Measurements from ENCODE around the gene DMXL1.

Gene DMXL1

DNA sequence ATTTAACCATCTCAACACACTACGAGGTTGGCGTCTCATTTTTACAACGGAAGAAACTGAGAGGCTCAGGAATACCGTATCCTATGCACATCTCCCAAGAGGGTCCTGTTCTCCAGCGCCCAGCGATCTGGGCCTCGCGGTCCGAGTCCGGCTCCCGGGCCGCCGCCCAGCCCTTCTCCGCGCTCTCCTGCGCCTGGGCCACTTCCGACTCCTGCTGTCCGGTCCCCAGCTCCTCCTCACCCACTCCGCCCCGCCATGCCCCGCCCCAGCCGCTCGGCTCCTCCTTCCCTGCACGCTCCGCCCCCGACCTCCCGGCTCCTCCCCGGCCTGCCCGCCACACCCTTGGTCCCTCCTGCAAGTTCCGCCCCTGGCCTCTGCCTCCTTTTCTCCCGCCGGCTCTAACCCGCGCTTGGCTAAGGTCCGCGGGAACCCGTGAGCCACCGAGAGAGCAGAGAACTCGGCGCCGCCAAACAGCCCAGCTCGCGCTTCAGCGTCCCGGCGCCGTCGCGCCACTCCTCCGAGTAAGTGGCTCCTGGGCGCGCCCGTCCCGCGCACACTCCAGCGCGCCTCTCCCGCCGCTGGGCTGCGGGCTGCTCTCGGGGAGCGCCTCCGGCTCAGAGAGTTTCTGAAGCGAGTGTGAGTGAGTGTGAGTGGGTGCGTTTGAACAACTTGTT is 197.6 kb downstream of the DMXL1 start:
- DNase-seq, result peak; percentile 31 to 95 (median 87)

DNA sequence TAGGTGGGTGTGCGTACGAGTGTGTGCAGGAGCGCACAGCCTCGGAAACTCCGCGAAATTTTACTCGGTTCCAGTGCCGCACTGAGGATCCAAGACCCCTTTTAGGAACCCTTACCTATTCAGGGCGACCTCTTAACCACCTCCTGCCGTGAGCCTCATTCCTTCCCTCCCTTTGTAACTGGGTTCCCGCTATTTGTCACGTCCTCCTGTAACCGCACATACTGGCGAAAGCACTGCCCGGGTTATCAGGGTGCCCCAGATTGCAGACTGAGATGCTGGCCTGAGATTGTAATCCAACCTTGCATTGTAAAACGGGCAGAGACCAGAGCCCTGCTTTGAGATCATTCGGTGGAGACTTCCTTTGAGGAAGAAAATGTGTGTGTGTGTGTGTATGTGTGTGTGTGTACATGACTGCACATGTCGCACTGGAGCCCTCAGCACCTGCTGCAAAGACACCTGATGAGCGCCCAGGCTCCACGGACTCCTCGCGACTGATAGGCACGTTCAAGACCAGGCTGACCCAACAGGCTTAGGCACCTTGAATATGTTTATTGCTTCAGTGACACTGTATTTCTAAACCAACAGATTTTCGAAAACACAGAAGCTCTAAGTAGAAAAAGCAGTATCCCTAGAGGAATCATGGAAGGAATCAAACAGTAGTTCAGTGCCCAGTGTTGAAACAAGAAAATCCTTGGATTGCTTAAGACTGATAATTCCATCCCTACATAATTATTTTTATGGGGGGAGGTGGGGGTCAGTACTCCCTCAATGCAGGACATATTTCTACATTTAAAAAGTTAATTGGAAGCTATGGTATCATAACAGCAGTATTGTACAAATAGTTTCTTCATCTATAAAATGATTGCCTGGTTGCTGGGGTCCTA is 198.4 kb downstream of the DMXL1 start:
- DNase-seq, result peak in 7 of 58 donors; percentile 2 to 49 (median 12)

DNA sequence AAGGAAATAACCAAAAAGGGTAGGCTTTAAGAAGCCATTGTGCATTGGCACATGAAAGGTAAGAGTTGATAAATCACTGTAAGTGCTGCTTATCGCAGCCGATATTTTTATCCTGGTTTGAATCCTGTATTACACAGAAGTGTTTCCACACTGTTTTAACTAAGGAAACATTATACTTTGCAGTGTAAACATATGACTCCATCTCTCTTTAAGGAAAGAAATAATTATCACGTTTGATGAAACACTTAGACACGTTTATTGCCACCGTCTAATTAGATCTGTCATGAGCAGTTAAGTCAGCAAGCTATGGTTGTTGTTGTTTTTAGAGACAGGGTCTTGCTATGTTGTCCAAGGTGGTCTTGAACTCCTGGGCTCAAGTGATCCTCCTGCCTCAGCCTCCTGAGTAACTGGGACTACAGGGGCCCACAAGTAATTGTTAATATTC is 199.3 kb downstream of the DMXL1 start:
- DNase-seq, result no peak

DNA sequence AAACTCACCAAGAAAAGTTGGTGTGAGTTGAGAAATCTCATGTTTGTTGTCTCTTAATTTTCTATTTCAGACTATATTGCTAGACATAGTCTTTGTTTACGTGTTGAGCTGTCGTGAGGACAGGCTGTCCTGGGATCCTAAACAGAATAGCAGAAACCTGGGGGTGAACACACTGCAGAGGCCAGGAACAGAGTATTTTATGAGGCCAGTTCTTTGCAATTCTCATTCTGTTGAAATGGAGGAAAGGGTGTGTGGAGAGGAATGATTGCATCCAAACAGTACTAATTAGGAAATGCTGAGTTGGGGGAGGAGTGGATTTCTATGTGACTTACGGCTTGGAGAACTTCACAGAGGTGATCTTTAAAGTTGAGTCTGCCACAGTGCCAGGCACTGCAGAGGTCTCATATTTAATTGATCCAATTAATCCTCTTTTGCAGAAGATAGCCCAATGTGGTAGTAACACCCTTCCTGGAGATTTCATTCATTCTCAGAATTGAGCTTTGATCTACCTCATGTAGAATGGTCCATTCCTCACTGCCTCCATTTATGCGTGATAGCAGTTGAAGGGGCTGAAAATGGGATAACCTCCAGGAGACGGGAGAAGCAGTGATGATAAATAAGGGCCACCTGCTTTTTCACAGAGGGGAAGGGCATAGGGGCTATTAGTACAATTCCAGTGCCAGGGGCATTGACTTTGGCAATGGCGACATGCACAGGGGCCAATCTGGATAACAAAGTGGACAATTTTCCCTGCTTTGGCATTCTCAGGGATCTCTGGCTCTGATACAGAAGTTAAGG is 200.3 kb downstream of the DMXL1 start:
- no peak for DNase-seq

DNA sequence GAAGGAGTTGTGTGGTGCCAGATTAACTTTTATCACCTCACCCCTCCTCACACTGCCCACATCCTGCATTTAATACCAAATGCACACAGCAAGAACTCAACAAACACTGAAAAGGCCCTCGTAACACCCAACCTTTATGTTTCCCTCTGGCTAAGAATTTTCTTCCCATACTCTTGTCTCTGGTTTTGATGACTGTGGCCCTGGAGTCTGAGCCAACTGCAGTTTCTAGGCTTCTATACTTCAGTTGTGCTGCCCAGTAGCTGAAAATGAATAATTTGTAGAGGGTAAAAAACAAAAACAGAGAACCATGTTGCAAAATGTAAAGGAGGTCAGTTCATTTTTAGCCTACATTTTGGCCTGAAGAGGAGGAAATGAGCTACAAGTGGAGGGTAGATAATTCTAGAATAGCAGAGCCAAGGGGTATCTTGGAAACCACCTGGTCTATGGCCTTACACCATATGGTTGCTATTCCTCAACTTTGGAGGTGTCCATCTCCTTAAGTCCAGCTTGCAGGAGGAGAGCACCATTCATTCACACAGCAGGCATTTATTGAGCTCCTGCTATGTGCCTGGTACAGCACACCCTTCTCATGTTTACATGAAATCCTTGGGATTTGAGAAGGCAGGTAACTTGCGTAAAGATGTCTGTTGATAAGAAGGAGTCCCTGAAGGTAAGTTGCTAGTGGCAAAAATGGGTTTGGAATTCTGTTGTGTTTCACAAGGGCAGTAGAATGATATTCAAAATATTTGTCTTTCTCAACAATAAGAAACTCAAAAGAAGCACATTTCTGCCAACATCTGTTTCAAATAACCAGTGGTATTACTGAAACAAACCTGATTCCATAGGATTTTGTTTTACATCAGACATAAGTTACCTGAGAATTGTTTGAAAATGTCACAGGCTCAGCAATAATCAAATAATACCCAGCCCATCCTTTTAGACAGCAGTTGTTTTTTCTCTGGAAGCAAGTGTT is 201.2 kb downstream of the DMXL1 start:
- DNase-seq, result no peak

- DNase-seq, result no peak
Observed at GRCh38 chr5:119273391-119273839, 202.5 kb downstream of the DMXL1 start.

- no peak for DNase-seq
Observed at GRCh38 chr5:119274030-119274766, 203.3 kb downstream of the DMXL1 start.

DNA sequence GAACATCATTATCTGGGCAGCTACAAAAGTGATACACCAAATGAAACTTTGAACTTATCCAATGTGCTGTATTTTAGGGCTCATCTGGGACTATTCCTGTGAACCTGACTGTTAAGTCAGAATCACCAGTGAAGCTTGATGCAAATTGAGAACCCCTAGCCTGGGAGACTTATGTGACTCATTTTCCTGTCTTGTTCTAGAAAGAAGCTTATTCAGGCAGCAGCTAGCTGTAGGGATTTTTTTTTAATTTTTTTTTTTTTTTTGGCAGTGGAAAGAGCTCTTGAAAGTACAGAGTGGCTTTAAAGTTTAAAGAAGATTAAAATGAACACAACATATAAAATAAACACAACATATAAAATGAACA is 203.9 kb downstream of the DMXL1 start:
- no peak for DNase-seq

- DNase-seq, result peak in 1 of 58 donors; percentile 1
Observed at GRCh38 chr5:119275146-119275545, 204.3 kb downstream of the DMXL1 start.

DNA sequence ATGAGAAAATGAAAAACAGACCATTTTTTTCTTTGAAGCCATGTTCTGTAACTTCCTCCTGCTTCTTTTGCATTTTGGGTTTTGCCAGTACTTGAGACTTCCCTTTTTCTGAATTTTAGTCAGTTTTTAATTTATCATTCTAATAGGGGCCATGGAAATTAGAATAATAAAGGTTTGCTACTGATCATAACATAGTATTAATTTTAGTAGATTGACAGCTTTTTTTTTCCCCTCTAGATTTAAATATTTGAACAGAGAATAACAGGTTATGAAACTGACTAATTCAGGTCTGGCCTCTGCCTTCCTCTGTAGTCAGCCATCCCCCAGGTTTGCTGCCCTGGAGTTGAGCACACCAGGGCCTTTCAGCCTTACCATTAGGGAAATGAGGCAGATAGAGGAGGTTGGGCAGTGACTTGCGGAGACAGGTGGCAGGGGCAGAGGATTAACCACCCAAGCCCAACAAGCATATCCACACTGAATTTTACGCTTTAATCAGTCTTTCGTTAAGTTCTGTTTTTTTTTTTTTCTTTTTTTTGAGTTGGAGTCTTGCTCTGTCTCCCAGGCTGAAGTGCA is 204.8 kb downstream of the DMXL1 start:
- no peak for DNase-seq

- no peak for DNase-seq
Observed at GRCh38 chr5:119276978-119277377, 206.1 kb downstream of the DMXL1 start.

- DNase-seq, result no peak
Observed at GRCh38 chr5:119279093-119279492, 208.2 kb downstream of the DMXL1 start.

GRCh38 chr5:119280380-119280779 is 209.5 kb downstream of the DMXL1 start:
- no peak for DNase-seq

GRCh38 chr5:119282628-119283027 is 211.7 kb downstream of the DMXL1 start:
- DNase-seq, result no peak

GRCh38 chr5:119284031-119284430 is 213.1 kb downstream of the DMXL1 start:
- no peak for DNase-seq

GRCh38 chr5:119285070-119285916 is 214.4 kb downstream of the DMXL1 start:
- DNase-seq, result no peak

- DNase-seq, result no peak
Observed at GRCh38 chr5:119286511-119287488, 215.9 kb downstream of the DMXL1 start.

Data from anterior cingulate cortex (tissue), 58 donors.